Stimulated activated CD4-positive, alpha-beta T cell treated with anti-CD3 and anti-CD28 coated beads, Interleukin-2, amount 100 ng/mL, for 4 hours (primary cell): ENCODE results near the gene GPS1.

Experiments used
- DNase-seq: peaks from one replicate; pipeline ENCODE4 v3.0.0-alpha.2; 2020; ENCODE audit warnings: low read depth

The GPS1 gene

GRCh38 chr17:82014971-82015310 lies 36.8 kb upstream of the GPS1 start:
- DNase-seq = no peak

GRCh38 chr17:82015311-82015971 lies 36.3 kb upstream of the GPS1 start:
- no peak for DNase-seq

- DNase-seq = no peak
These were observed 35.4 kb upstream of the GPS1 start for GRCh38 chr17:82016061-82016874.

- DNase-seq = no peak
These were observed 34.7 kb upstream of the GPS1 start for GRCh38 chr17:82016875-82017459.

- DNase-seq = no peak
These were observed 34.0 kb upstream of the GPS1 start for GRCh38 chr17:82017612-82018151.

- no peak for DNase-seq
These were observed 33.3 kb upstream of the GPS1 start for GRCh38 chr17:82018152-82018988.

GRCh38 chr17:82018989-82019689 lies 32.6 kb upstream of the GPS1 start:
- DNase-seq = no peak

GRCh38 chr17:82019690-82020571 lies 31.8 kb upstream of the GPS1 start:
- DNase-seq = peak; percentile 43

- no peak for DNase-seq
These were observed 31.1 kb upstream of the GPS1 start for GRCh38 chr17:82020572-82021106.

- peak; percentile 37 for DNase-seq
These were observed 30.4 kb upstream of the GPS1 start for GRCh38 chr17:82021107-82021899.

GRCh38 chr17:82021900-82022309 lies 29.8 kb upstream of the GPS1 start:
- no peak for DNase-seq

GRCh38 chr17:82022310-82022980 lies 29.3 kb upstream of the GPS1 start, which contains the start of gene CENPX:
CENPX (minus strand) TSS chr17:82022878; CDS start chr17:82022861, 17 bp downstream.
- no peak for DNase-seq

GRCh38 chr17:82022981-82023446 lies 28.7 kb upstream of the GPS1 start, which contains the start of gene LRRC45:
LRRC45 (plus strand) TSS chr17:82023305; CDS start chr17:82023644, 339 bp downstream.
- peak; percentile 100 for DNase-seq

- no peak for DNase-seq
These were observed 28.1 kb upstream of the GPS1 start for GRCh38 chr17:82023447-82024241.

GRCh38 chr17:82024859-82025258 lies 26.8 kb upstream of the GPS1 start:
- no peak for DNase-seq

- DNase-seq = no peak
These were observed 26.1 kb upstream of the GPS1 start for GRCh38 chr17:82025401-82026107.

- no peak for DNase-seq
These were observed 23.5 kb upstream of the GPS1 start for GRCh38 chr17:82028246-82028645.
